Nucleus accumbens (tissue), 56 donors: ENCODE results near the gene CGB2.
"Not testable (repeated sequence)": the region's sequence is repeated elsewhere in the genome, so short reads cannot be mapped to it uniquely, and the experiment has no call there.

Experiments
- DNase-seq, 56 donors: peaks; one replicate each; lab custom pipeline; 2025; lab: John Stamatoyannopoulos, UW

Gene CGB2

GRCh38 chr19:49031642-49032301 lies at the start of gene CGB2:
Gene CGB2 (plus strand): TSS chr19:49031890. CDS start chr19:49032096, 206 bp downstream.
- not testable (repeated sequence) for DNase-seq

- no peak for DNase-seq
These were observed 49.4 kb upstream of the CGB2 start for GRCh38 chr19:48982280-48982679.

- no peak for DNase-seq
These were observed 46.0 kb upstream of the CGB2 start for GRCh38 chr19:48985711-48986110.

- no peak for DNase-seq
These were observed 45.5 kb upstream of the CGB2 start for GRCh38 chr19:48986211-48986610.

- no peak for DNase-seq
These were observed 44.4 kb upstream of the CGB2 start for GRCh38 chr19:48987323-48987722.

GRCh38 chr19:48988286-48988685 lies 43.4 kb upstream of the CGB2 start:
- DNase-seq = no peak

GRCh38 chr19:48988860-48989259 lies 42.8 kb upstream of the CGB2 start:
- no peak for DNase-seq

- DNase-seq = peak in 12 of 56 donors; percentile 4 to 38 (median 18)
These were observed 41.9 kb upstream of the CGB2 start for GRCh38 chr19:48989701-48990291.

- DNase-seq = no peak
These were observed 41.3 kb upstream of the CGB2 start for GRCh38 chr19:48990400-48990799.

GRCh38 chr19:48991011-48991609 lies 40.6 kb upstream of the CGB2 start:
- no peak for DNase-seq

- DNase-seq = peak in 13 of 56 donors; percentile 15 to 44 (median 32)
These were observed 39.7 kb upstream of the CGB2 start for GRCh38 chr19:48991873-48992580.

GRCh38 chr19:48992581-48993174 lies 39.0 kb upstream of the CGB2 start:
- peak in 15 of 56 donors; percentile 42 to 65 (median 52) for DNase-seq

GRCh38 chr19:48993175-48994034 lies 38.3 kb upstream of the CGB2 start, which contains the start of the genes GYS1 and RUVBL2:
Gene GYS1 (minus strand): TSS chr19:48993309. CDS start chr19:48993112, 197 bp downstream.
Gene RUVBL2 (plus strand): TSS chr19:48993887. CDS start chr19:48993912, 25 bp downstream.
- peak; percentile 81 to 100 (median 99) for DNase-seq

- peak in 4 of 56 donors; percentile 51 to 70 (median 54) for DNase-seq
These were observed 37.7 kb upstream of the CGB2 start for GRCh38 chr19:48994035-48994386.

- DNase-seq = no peak
These were observed 33.7 kb upstream of the CGB2 start for GRCh38 chr19:48997972-48998371.

GRCh38 chr19:48999481-49000325 lies 32.0 kb upstream of the CGB2 start:
- DNase-seq = peak in 4 of 56 donors; percentile 6 to 34 (median 10)

- no peak for DNase-seq
These were observed 27.6 kb upstream of the CGB2 start for GRCh38 chr19:49004133-49004532.

GRCh38 chr19:49004964-49005614 lies 26.6 kb upstream of the CGB2 start:
- no peak for DNase-seq
